Activated T-cell treated with anti-CD3 and anti-CD28 coated beads, Interleukin-2, amount 50 U/mL, for 72 hours (primary cell): Measurements from ENCODE around the gene OR51B2. TPM values are rescaled to one million over a fixed set of nuclear protein-coding genes. Genes with fewer than 3 reads are reported as not detected.
"Not testable (repeated sequence)": the region's sequence is repeated elsewhere in the genome, so short reads cannot be mapped to it uniquely, and the experiment has no call there.

Experiments used
- ATAC-seq, 2 donors: fragments of 150-1000 bp; cut with Tn5 transposase; replicated peaks in 1 of 2; 2 replicates each; pipeline ENCODE4 v1.10.0; 2021; ENCODE audit warnings: moderate library complexity in 2 of 2, mild to moderate bottlenecking in 1 of 2
- DNase-seq, 2 donors: peaks; one replicate each; pipeline ENCODE4 v3.0.0; 2021 to 2022; ENCODE audit warnings: mixed read lengths in 1 of 2
- H3K27ac Mint-ChIP-seq: one replicate; pipeline ENCODE4 v1.8.0; 2022; ENCODE audit warnings: mild to moderate bottlenecking, moderate library complexity, mixed read lengths
- H3K27me3 Mint-ChIP-seq: one replicate; pipeline ENCODE4 v1.8.0; 2022; ENCODE audit warnings: low read depth, mixed read lengths
- H3K36me3 Mint-ChIP-seq, 2 donors: one replicate each; pipeline ENCODE4 v1.8.0; 2022; ENCODE audit warnings: mixed read lengths in 2 of 2, mild to moderate bottlenecking in 1 of 2; ENCODE audit not compliant: insufficient read depth in 2 of 2
- H3K4me1 Mint-ChIP-seq: one replicate; pipeline ENCODE4 v1.8.0; 2022; ENCODE audit warnings: low read depth, mixed read lengths
- H3K4me3 Mint-ChIP-seq, 2 donors: one replicate each; pipeline ENCODE4 v1.8.0; 2022; ENCODE audit warnings: mild to moderate bottlenecking in 2 of 2, mixed read lengths in 2 of 2, moderate library complexity in 2 of 2
- H3K9me3 Mint-ChIP-seq, 2 donors: one replicate each; pipeline ENCODE4 v1.8.0; 2022; ENCODE audit warnings: mixed read lengths in 2 of 2
- total RNA-seq, 2 donors: library from RNA; stranded (reverse); gene quantifications; one replicate each; pipeline ENCODE4 v1.2.3, GENCODE V29; 2022

Gene OR51B2
- total RNA-seq, 2 donors from 2014 or later = not detected

GRCh38 chr11:5300251-5300650, 23.8 kb downstream of the OR51B2 start:
- H3K9me3 Mint-ChIP-seq = no peaks in the 10 kb centered on the region

GRCh38 chr11:5298451-5298850, 25.6 kb downstream of the OR51B2 start:
- ATAC-seq = no peak
- H3K36me3 Mint-ChIP-seq = no peaks in the 10 kb centered on the region

More at GRCh38 chr11:5300251-5300650, 23.8 kb downstream of the OR51B2 start:
- no peaks in the 10 kb centered on the region for H3K36me3 Mint-ChIP-seq
- peaks cover 6% of the 10 kb centered on the region for H3K27me3 Mint-ChIP-seq
- no peak overlapping the region for H3K27ac Mint-ChIP-seq
- no peak overlapping the region for H3K4me3 Mint-ChIP-seq
- DNase-seq (no peak), ATAC-seq (no peak)
- H3K4me1 Mint-ChIP-seq = no peaks in the 10 kb centered on the region

GRCh38 chr11:5297721-5298323, 26.3 kb downstream of the OR51B2 start:
- no peaks in the 10 kb centered on the region for H3K4me1 Mint-ChIP-seq
- ATAC-seq = no peak
- no peaks in the 10 kb centered on the region for H3K36me3 Mint-ChIP-seq

More at GRCh38 chr11:5298451-5298850, 25.6 kb downstream of the OR51B2 start:
- H3K4me3 Mint-ChIP-seq = no peak overlapping the region
- no peaks in the 10 kb centered on the region for H3K9me3 Mint-ChIP-seq
- peaks cover 6% of the 10 kb centered on the region for H3K27me3 Mint-ChIP-seq
- H3K4me1 Mint-ChIP-seq = no peaks in the 10 kb centered on the region
- DNase-seq = no peak
- H3K27ac Mint-ChIP-seq = no peak overlapping the region

GRCh38 chr11:5294342-5294995, 29.6 kb downstream of the OR51B2 start:
- not testable (repeated sequence) for H3K27ac Mint-ChIP-seq, H3K4me3 Mint-ChIP-seq, H3K4me1 Mint-ChIP-seq, H3K36me3 Mint-ChIP-seq, H3K27me3 Mint-ChIP-seq, H3K9me3 Mint-ChIP-seq, ATAC-seq, DNase-seq

More at GRCh38 chr11:5297721-5298323, 26.3 kb downstream of the OR51B2 start:
- H3K4me3 Mint-ChIP-seq = no peak overlapping the region
- peaks cover 6% of the 10 kb centered on the region for H3K27me3 Mint-ChIP-seq
- no peaks in the 10 kb centered on the region for H3K9me3 Mint-ChIP-seq
- DNase-seq = no peak
- no peak overlapping the region for H3K27ac Mint-ChIP-seq

DNA sequence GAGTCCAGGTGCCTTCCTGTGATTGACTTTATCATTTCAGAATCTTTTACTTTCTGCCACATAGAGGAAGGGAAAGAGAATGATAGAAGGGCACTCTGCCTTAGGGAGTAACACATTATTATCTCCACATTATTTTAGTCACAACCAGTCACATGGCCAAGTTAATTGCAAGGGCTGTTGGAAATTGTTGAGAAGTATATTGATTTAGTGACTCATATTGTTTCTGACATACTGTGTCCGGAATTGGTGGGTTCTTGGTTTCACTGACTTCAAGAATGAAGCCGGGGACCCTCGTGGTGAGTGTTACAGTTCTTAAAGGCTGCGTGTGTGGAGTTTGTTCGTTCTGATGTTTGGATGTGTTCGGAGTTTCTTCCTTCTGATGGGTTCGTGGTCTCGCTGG, 31.1 kb downstream of the OR51B2 start:
- no peak for DNase-seq
- no peaks in the 10 kb centered on the region for H3K36me3 Mint-ChIP-seq
- ATAC-seq = no peak
- no peaks in the 10 kb centered on the region for H3K4me1 Mint-ChIP-seq
- no peak overlapping the region for H3K4me3 Mint-ChIP-seq
- no peaks in the 10 kb centered on the region for H3K9me3 Mint-ChIP-seq
- no peak overlapping the region for H3K27ac Mint-ChIP-seq
- no peaks in the 10 kb centered on the region for H3K27me3 Mint-ChIP-seq

DNA sequence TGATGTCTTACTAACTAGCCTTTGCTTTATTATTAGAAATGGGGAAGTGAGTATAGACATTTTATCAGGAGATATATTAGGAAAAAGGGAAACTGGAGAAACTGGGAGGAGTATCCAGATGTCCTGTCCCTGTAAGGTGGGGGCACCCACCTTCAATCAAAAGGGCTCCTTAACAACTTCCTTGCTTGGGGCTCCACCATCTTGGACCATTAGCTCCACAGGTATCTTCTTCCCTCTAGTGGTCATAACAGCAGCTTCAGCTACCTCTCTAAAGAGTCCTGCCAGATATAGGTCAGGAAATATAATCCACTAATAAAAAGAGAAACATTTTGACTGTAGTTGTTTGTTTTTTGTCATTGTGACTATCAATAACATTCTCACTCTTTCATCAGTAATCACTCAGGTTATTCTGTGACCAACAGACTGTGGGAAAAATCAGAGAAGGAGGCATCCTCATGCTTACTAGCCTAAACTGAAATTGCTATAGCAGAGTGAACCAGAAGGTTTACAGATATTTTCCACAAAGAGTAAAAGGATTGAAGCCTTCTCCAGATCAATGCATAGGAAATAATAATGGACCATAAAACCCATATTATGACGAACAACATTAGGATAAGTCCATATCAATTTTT, 32.8 kb downstream of the OR51B2 start:
- DNase-seq (no peak), ATAC-seq (peak; percentile 35 to 49)
- Mint-ChIP-seq H3K36me3 (no peaks in the 10 kb centered on the region), H3K27ac (no peak overlapping the region), H3K27me3 (no peaks in the 10 kb centered on the region), H3K4me1 (no peaks in the 10 kb centered on the region), H3K4me3 (no peak overlapping the region), H3K9me3 (no peaks in the 10 kb centered on the region)

DNA sequence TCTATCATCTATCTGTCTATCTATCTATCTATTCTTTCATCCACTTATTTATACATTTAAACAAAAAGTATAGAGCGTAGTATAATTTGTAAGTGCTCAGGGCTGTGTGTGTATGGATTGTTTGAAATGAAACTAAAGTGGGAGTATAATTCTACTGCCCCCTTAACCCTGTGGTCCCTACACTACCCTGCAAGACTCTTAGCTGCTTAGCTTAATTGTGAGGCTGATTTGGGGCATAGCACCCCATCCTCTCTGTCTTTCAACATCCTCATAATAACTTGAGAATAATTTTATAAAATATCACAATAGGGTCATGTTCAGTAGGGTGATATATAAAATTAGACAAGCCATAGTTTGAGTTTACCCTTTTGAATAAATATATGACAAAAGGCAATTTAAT, 34.0 kb downstream of the OR51B2 start:
- Mint-ChIP-seq H3K4me1 (no peaks in the 10 kb centered on the region), H3K36me3 (no peaks in the 10 kb centered on the region), H3K27ac (no peak overlapping the region), H3K27me3 (no peaks in the 10 kb centered on the region), H3K9me3 (no peaks in the 10 kb centered on the region), H3K4me3 (no peak overlapping the region)
- DNase-seq = no peak
- no peak for ATAC-seq

GRCh38 chr11:5289696-5290095, 34.4 kb downstream of the OR51B2 start:
- Mint-ChIP-seq H3K4me1 (no peaks in the 10 kb centered on the region), H3K27ac (no peak overlapping the region), H3K36me3 (no peaks in the 10 kb centered on the region), H3K4me3 (no peak overlapping the region), H3K27me3 (no peaks in the 10 kb centered on the region), H3K9me3 (no peaks in the 10 kb centered on the region)
- DNase-seq (no peak), ATAC-seq (no peak)

DNA sequence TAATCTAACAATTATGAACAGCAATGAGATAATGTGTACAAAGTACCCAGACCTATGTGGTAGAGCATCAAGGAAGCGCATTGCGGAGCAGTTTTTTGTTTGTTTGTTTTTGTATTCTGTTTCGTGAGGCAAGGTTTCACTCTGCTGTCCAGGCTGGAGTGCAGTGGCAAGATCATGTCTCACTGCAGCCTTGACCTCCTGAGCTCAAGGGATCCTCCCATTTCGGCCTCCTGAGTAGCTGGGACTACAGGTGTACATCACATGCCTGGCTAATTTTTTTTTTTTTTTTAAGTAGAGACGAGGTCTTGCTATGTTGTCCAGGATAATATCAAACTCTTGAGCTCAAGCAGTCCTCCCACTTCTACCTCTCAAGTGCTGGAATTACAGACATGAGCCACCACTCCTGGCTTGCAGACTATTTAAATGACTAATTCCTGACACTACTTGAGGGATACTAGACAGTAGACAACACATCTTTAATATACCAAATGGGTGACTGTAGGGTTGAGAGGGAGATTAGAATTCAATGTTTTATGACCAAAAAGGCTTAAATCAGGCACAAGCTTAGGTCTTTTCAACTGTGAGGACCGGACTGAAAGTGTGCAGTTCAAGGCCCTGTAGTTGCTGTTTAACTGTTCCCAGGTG, 35.1 kb downstream of the OR51B2 start:
- Mint-ChIP-seq H3K27ac (no peak overlapping the region), H3K36me3 (no peaks in the 10 kb centered on the region), H3K9me3 (no peaks in the 10 kb centered on the region), H3K4me3 (no peak overlapping the region), H3K27me3 (no peaks in the 10 kb centered on the region), H3K4me1 (no peaks in the 10 kb centered on the region)
- DNase-seq (no peak), ATAC-seq (no peak)

- H3K4me1 Mint-ChIP-seq = no peaks in the 10 kb centered on the region
- no peak overlapping the region for H3K4me3 Mint-ChIP-seq
- no peak for ATAC-seq
- H3K27me3 Mint-ChIP-seq = no peaks in the 10 kb centered on the region
- H3K9me3 Mint-ChIP-seq = no peaks in the 10 kb centered on the region
- H3K36me3 Mint-ChIP-seq = no peaks in the 10 kb centered on the region
- no peak overlapping the region for H3K27ac Mint-ChIP-seq
- no peak for DNase-seq
Measured at GRCh38 chr11:5288108-5288905, 35.8 kb downstream of the OR51B2 start.

- Mint-ChIP-seq H3K27ac (no peak overlapping the region), H3K4me3 (no peak overlapping the region), H3K27me3 (no peaks in the 10 kb centered on the region), H3K4me1 (no peaks in the 10 kb centered on the region), H3K36me3 (no peaks in the 10 kb centered on the region), H3K9me3 (no peaks in the 10 kb centered on the region)
- no peak for ATAC-seq
- DNase-seq = no peak
Measured at GRCh38 chr11:5286901-5287300, 37.2 kb downstream of the OR51B2 start.

DNA sequence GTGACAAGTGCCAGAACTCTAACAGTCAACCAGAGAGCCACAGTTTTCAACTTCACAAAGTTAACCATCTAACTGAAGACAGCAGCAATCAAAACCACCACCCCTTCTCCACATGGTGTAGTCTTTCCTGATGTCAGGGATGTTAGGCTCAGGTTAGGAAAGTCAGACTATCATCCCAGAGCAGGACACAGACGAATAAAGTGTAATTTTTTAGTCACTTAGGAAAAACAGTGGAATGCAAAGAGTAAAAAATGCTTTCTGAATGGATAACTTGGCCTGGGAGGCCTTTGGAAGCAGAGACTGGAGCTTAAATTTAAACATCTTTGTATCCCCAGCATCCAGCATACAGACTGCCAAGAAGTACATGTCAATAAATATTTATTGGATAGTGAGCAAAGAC, 37.7 kb downstream of the OR51B2 start:
- ATAC-seq (no peak), DNase-seq (no peak)
- Mint-ChIP-seq H3K4me1 (no peaks in the 10 kb centered on the region), H3K27me3 (no peaks in the 10 kb centered on the region), H3K9me3 (no peaks in the 10 kb centered on the region), H3K4me3 (no peak overlapping the region), H3K36me3 (no peaks in the 10 kb centered on the region), H3K27ac (no peak overlapping the region)
